Adrenal gland (tissue), 12 donors: Measurements from ENCODE around the gene AGT. TPM values are rescaled to one million over a fixed set of nuclear protein-coding genes. Genes with fewer than 3 reads are reported as not detected.

ENCODE experiments used
- DNase-seq, 7 donors: peaks; one replicate each; pipeline ENCODE4 v3.0.0-alpha.2; 2019 to 2020
- H3K27ac ChIP-seq, 5 donors: fragments of 200-600 bp; sonication (generic) in 4 of 5; 1 replicate in 3 of 5; 2 replicates in 2 of 5; pipeline versions ENCODE4 v1.5.1 to v1.8.0; 2016 to 2020; ENCODE audit warnings: mild to moderate bottlenecking in 1 of 5
- H3K27me3 ChIP-seq: fragments of 200-600 bp; 2 replicates; pipeline ENCODE4 v1.8.0; 2021
- H3K36me3 ChIP-seq, 2 donors: fragments of 200-600 bp; replicated peaks in 1 of 2; 1 replicate in 1 of 2; 2 replicates in 1 of 2; pipeline versions ENCODE4 v1.5.1 to v1.8.0; 2018 to 2022
- H3K4me1 ChIP-seq, 2 donors: fragments of 200-600 bp; replicated peaks in 1 of 2; 1 replicate in 1 of 2; 2 replicates in 1 of 2; pipeline versions ENCODE4 v1.5.1 to v1.8.0; 2018 to 2021
- H3K4me3 ChIP-seq, 4 donors: fragments of 200-600 bp; sonication (generic) in 3 of 4; one replicate each; pipeline ENCODE4 v1.5.1; 2016 to 2018
- H3K9me3 ChIP-seq, 3 donors: fragments of 200-600 bp; sonication (generic) in 1 of 3; replicated peaks in 1 of 3; 1 replicate in 2 of 3; 2 replicates in 1 of 3; pipeline versions ENCODE4 v1.5.1 to v1.8.0; 2016 to 2021
- CTCF ChIP-seq, 6 experiments: fragments of 450-650 bp in 4 of 6; fragments of 200-600 bp in 2 of 6; sonication (generic) in 1 of 6; IDR thresholded peaks; 1 replicate in 5 of 6; 2 replicates in 1 of 6; pipeline versions ENCODE4 v1.5.1 to v1.8.0; 2016 to 2021; ENCODE audit warnings: antibody characterized with exemption in 6 of 6, mild to moderate bottlenecking in 2 of 6, moderate library complexity in 1 of 6
- POLR2A ChIP-seq, 2 donors: fragments of 450-650 bp; IDR thresholded peaks; one replicate each; pipeline ENCODE4 v1.6.1; 2017; ENCODE audit warnings: antibody characterized with exemption in 2 of 2, mild to moderate bottlenecking in 2 of 2, moderate library complexity in 1 of 2
- WGBS, 4 donors: extraction: QIAGEN DNeasy Blood & Tissue Kit in 2 of 4; methylation state at CpG; one replicate each; pipeline versions ENCODE4 v1.1.5 to v1.1.7; 2013 to 2017; 5-methylcytosine and 5-hydroxymethylcytosine counted together
- intact Hi-C, 2 donors: fragments of 100-400 bp; cut with DNase I; formaldehyde crosslinking; loops; one replicate each; pipeline versions ENCODE4 v1.14.1 to v1.15.0; 2022 to 2023
- polyA plus RNA-seq, 3 donors: library from polyadenylated mRNA; stranded (reverse); fragments of 200-250 nt in 2 of 3; fragments of 350-450 nt in 1 of 3; fragmentation: Illumina TruSeq in 1 of 3; extraction: RNeasy Lipid Tissue Mini Kit (QIAGEN cat#74804) in 1 of 3; gene quantifications; one replicate each; pipeline ENCODE4 v1.2.3, GENCODE V29; 2013 to 2014
- total RNA-seq, 9 donors: library from RNA; depleted of rRNA in 4 of 9; stranded (reverse); fragments of >200 nt in 4 of 9; fragments of 120-200 nt in 1 of 9; fragmentation: NEBNext Ultra II Directional in 1 of 9; extraction: Animal tissue kit (Norgen Biotek cat#: 25700) in 1 of 9; gene quantifications; one replicate each; pipeline versions ENCODE4 v1.1.0 to v1.2.4, GENCODE V29; 2013 to 2023
- donor health status: healthy with polysubstance abuse.
- donor health status: Bipolar disorder and iron deficiency.
- donor health status: DM: yes; HTN: yes; CAD: no.
- donor health status: DM: no; HTN: no; CAD: no.
- donor health status: DM: no; HTN: no; CAD: no.
- donor health status: DM: yes; HTN: yes; CAD: no.

AGT gene
- total and polyA plus RNA-seq, 12 donors = 6.3 to 103 (median 18.7) TPM

GRCh38 chr1:230694991-230695390 lies 18.9 kb downstream of the AGT start:
- 43 to 60% (median 51%) methylated on average over 1 to 4 of the region's 4 CpGs for WGBS, 4 donors
- Histone ChIP-seq H3K27ac (no peak overlapping the region), H3K27me3 (no peaks in the 10 kb centered on the region), H3K4me1 (no peaks in the 10 kb centered on the region), H3K36me3 (peaks cover 0 to 40% of the 10 kb centered on the region in 2 donors), H3K4me3 (no peak overlapping the region), H3K9me3 (no peaks in the 10 kb centered on the region)
- intact Hi-C loops = no loop called here
- no peak for DNase-seq
- TF ChIP-seq CTCF (IDR thresholded peaks at IDR 0.05) (no peak), POLR2A (IDR thresholded peaks at IDR 0.05) (no peak)

GRCh38 chr1:230694464-230694863 lies 19.5 kb downstream of the AGT start:
- intact Hi-C loops = no loop called here
- no peak for DNase-seq
- no peak for TF ChIP-seq CTCF (IDR thresholded peaks at IDR 0.05)
- TF ChIP-seq POLR2A (IDR thresholded peaks at IDR 0.05) = no peak
- Histone ChIP-seq H3K27me3 (no peaks in the 10 kb centered on the region), H3K4me3 (no peak overlapping the region), H3K36me3 (peaks cover 0 to 44% of the 10 kb centered on the region in 2 donors), H3K27ac (no peak overlapping the region), H3K4me1 (no peaks in the 10 kb centered on the region), H3K9me3 (no peaks in the 10 kb centered on the region)
- 89 to 96% (median 93%) methylated on average over 4 of the region's 4 CpGs for WGBS, 4 donors

GRCh38 chr1:230693777-230694176 lies 20.1 kb downstream of the AGT start:
- H3K9me3 ChIP-seq = no peaks in the 10 kb centered on the region
- no peaks in the 10 kb centered on the region for H3K4me1 ChIP-seq
- no peak overlapping the region for H3K27ac ChIP-seq
- no peak for DNase-seq
- no peaks in the 10 kb centered on the region for H3K27me3 ChIP-seq
- peaks cover 0 to 47% of the 10 kb centered on the region in 2 donors for H3K36me3 ChIP-seq
- TF ChIP-seq POLR2A (IDR thresholded peaks at IDR 0.05) (no peak), CTCF (IDR thresholded peaks at IDR 0.05) (no peak)
- WGBS, 4 donors = 85 to 93% (median 88%) methylated on average over 8 of the region's 8 CpGs
- intact Hi-C loops = no loop called here
- no peak overlapping the region for H3K4me3 ChIP-seq

- no peaks in the 10 kb centered on the region for H3K27me3 ChIP-seq
- DNase-seq = no peak
- TF ChIP-seq CTCF (IDR thresholded peaks at IDR 0.05) = no peak
- no peak for TF ChIP-seq POLR2A (IDR thresholded peaks at IDR 0.05)
- H3K27ac ChIP-seq = no peak overlapping the region
- peaks cover 0 to 52% of the 10 kb centered on the region in 2 donors for H3K36me3 ChIP-seq
- H3K4me3 ChIP-seq = no peak overlapping the region
- H3K4me1 ChIP-seq = no peaks in the 10 kb centered on the region
- intact Hi-C loops = no loop called here
- H3K9me3 ChIP-seq = no peaks in the 10 kb centered on the region
- 86 to 93% (median 91%) methylated on average over 6 of the region's 6 CpGs for WGBS, 4 donors
These were observed 20.7 kb downstream of the AGT start for GRCh38 chr1:230693221-230693620.
